CD4-positive, CD25-positive, alpha-beta regulatory T cell (primary cell): Measurements from ENCODE around the gene KRTAP29-1. TPM values are rescaled to one million over a fixed set of nuclear protein-coding genes. Genes with fewer than 3 reads are reported as not detected.
A peak's percentile ranks its signal among the peaks of the same experiment; 100 is the strongest.
"Not testable (repeated sequence)": the region's sequence is repeated elsewhere in the genome, so short reads cannot be mapped to it uniquely, and the experiment has no call there.

Source experiments
- ATAC-seq, 2 donors: fragments of 150-1000 bp; cut with Tn5 transposase; one replicate each; pipeline ENCODE4 v1.10.0; 2021; ENCODE audit warnings: low read depth in 2 of 2, moderate number of reproducible peaks in 2 of 2, moderate library complexity in 1 of 2
- DNase-seq, 3 donors: peaks; one replicate each; pipeline versions ENCODE4 v3.0.0 to v3.0.0-alpha.2; 2012 to 2022; ENCODE audit warnings: mixed read lengths in 1 of 3
- H3K27ac ChIP-seq: one replicate; pipeline ENCODE4 v1.7.0; 2013; ENCODE audit warnings: mild to moderate bottlenecking, low read length; ENCODE audit not compliant: insufficient read depth, poor library complexity, severe bottlenecking
- H3K27me3 ChIP-seq: one replicate; pipeline ENCODE4 v1.7.0; 2013; ENCODE audit warnings: low read length; ENCODE audit not compliant: control insufficient read depth, insufficient read depth
- H3K36me3 ChIP-seq: one replicate; pipeline ENCODE4 v1.7.0; 2013; ENCODE audit warnings: mild to moderate bottlenecking, low read length, moderate library complexity; ENCODE audit not compliant: control insufficient read depth, insufficient read depth
- H3K4me1 ChIP-seq: 2 replicates; pipeline ENCODE4 v1.7.0; 2013; ENCODE audit warnings: mild to moderate bottlenecking, low read length; ENCODE audit not compliant: insufficient read depth, control insufficient read depth, poor library complexity, severe bottlenecking
- H3K4me3 ChIP-seq: one replicate; pipeline ENCODE4 v1.7.0; 2013; ENCODE audit warnings: low read depth, mild to moderate bottlenecking, low read length, moderate library complexity
- H3K9me3 ChIP-seq, 2 experiments: 1 replicate in 1 of 2; 2 replicates in 1 of 2; pipeline ENCODE4 v1.7.0; 2013; ENCODE audit warnings: low read length in 2 of 2, mild to moderate bottlenecking in 1 of 2, moderate library complexity in 1 of 2; ENCODE audit not compliant: control insufficient read depth in 2 of 2
- H3K27ac Mint-ChIP-seq, 3 donors: one replicate each; pipeline ENCODE4 v1.8.0; 2020 to 2022; ENCODE audit warnings: mild to moderate bottlenecking in 3 of 3, mixed read lengths in 3 of 3, moderate library complexity in 2 of 3
- H3K27me3 Mint-ChIP-seq: one replicate; pipeline ENCODE4 v1.8.0; 2022; ENCODE audit warnings: mild to moderate bottlenecking, mixed read lengths
- H3K36me3 Mint-ChIP-seq: one replicate; pipeline ENCODE4 v1.8.0; 2020; ENCODE audit warnings: mixed read lengths
- H3K4me1 Mint-ChIP-seq, 4 donors: one replicate each; pipeline ENCODE4 v1.8.0; 2020 to 2022; ENCODE audit warnings: mixed read lengths in 4 of 4, mild to moderate bottlenecking in 1 of 4
- H3K4me3 Mint-ChIP-seq, 4 donors: one replicate each; pipeline ENCODE4 v1.8.0; 2020 to 2022; ENCODE audit warnings: mild to moderate bottlenecking in 4 of 4, mixed read lengths in 4 of 4, moderate library complexity in 3 of 4
- H3K9me3 Mint-ChIP-seq, 7 donors: one replicate each; pipeline ENCODE4 v1.8.0; 2020 to 2022; ENCODE audit warnings: mixed read lengths in 7 of 7, mild to moderate bottlenecking in 3 of 7, moderate library complexity in 2 of 7
- polyA plus RNA-seq, 4 donors: library from polyadenylated mRNA; unstranded; fragments of 300-500 nt; fragmentation: Illumina TruSeq; gene quantifications; one replicate each; pipeline ENCODE4 v1.2.3, GENCODE V29; 2021
- total RNA-seq: library from RNA; stranded (reverse); gene quantifications from one replicate; pipeline ENCODE4 v1.2.3, GENCODE V29; 2022

The KRTAP29-1 gene
- total RNA-seq (not detected), polyA plus RNA-seq (under 1 TPM in 1 of 4 donors, not detected in 3; 0.63 TPM)

GRCh38 chr17:41301916-41302901 lies at the start of gene KRTAP29-1:
Gene KRTAP29-1, minus strand, starts transcription at chr17:41302851. Its CDS starts 0 bp downstream, at chr17:41302851.
- Histone ChIP-seq H3K27me3 (no peaks in the 10 kb centered on the region), H3K27ac (no peak within 1 kb of the TSS), H3K9me3 (no peaks in the 10 kb centered on the region), H3K4me1 (peaks cover 11% of the 10 kb centered on the region), H3K4me3 (no peak within 1 kb of the TSS), H3K36me3 (no peaks in the 10 kb centered on the region)
- Mint-ChIP-seq H3K36me3 (peaks cover 3% of the 10 kb centered on the region), H3K9me3 (peaks cover 0 to 5% (median 3%) of the 10 kb centered on the region in 7 donors), H3K27ac (peak within 1 kb of the TSS in 2 of 3 donors; percentile 16 to 74), H3K27me3 (no peaks in the 10 kb centered on the region), H3K4me3 (no peak within 1 kb of the TSS), H3K4me1 (peaks cover 9 to 40% (median 26%) of the 10 kb centered on the region in 4 donors)
- no peak for ATAC-seq
- no peak for DNase-seq

GRCh38 chr17:41351177-41351576 lies 48.5 kb upstream of the KRTAP29-1 start:
- Histone ChIP-seq H3K27ac (no peak overlapping the region), H3K4me3 (no peak overlapping the region), H3K36me3 (no peaks in the 10 kb centered on the region), H3K4me1 (no peaks in the 10 kb centered on the region), H3K27me3 (peaks cover 12% of the 10 kb centered on the region), H3K9me3 (peaks cover 0 to 2% of the 10 kb centered on the region in 2 experiments)
- Mint-ChIP-seq H3K27me3 (peaks cover 17% of the 10 kb centered on the region), H3K4me3 (no peak overlapping the region), H3K27ac (no peak overlapping the region), H3K4me1 (peaks cover 0 to 7% (median 4%) of the 10 kb centered on the region in 4 donors), H3K36me3 (no peaks in the 10 kb centered on the region), H3K9me3 (peaks cover 0 to 3% (median 0%) of the 10 kb centered on the region in 7 donors)
- DNase-seq (no peak), ATAC-seq (no peak)

- not testable (repeated sequence) for H3K27ac Mint-ChIP-seq
- H3K4me3 Mint-ChIP-seq, result peak within 1 kb of the TSS in 1 of 4 donors; percentile 51
These were observed 47.8 kb upstream of the KRTAP29-1 start, which contains the start of gene KRT33A for GRCh38 chr17:41350381-41350878. Gene KRT33A, minus strand, starts transcription at chr17:41350828. Its CDS starts 61 bp downstream, at chr17:41350767.

GRCh38 chr17:41347869-41348760 lies 45.5 kb upstream of the KRTAP29-1 start:
- Mint-ChIP-seq H3K27ac (no peak overlapping the region), H3K4me1 (peaks cover 0 to 10% (median 8%) of the 10 kb centered on the region in 4 donors), H3K36me3 (no peaks in the 10 kb centered on the region), H3K27me3 (peaks cover 15% of the 10 kb centered on the region), H3K9me3 (peaks cover 0 to 4% (median 3%) of the 10 kb centered on the region in 7 donors), H3K4me3 (no peak overlapping the region)
- no peak overlapping the region for H3K4me3 ChIP-seq
- no peak for ATAC-seq
- H3K9me3 ChIP-seq, result no peaks in the 10 kb centered on the region
- H3K27me3 ChIP-seq, result no peaks in the 10 kb centered on the region
- no peak overlapping the region for H3K27ac ChIP-seq
- DNase-seq, result no peak
- no peaks in the 10 kb centered on the region for H3K36me3 ChIP-seq
- H3K4me1 ChIP-seq, result no peaks in the 10 kb centered on the region

More at GRCh38 chr17:41350381-41350878, 47.8 kb upstream of the KRTAP29-1 start, which contains the start of gene KRT33A:
- H3K4me1 ChIP-seq, H3K36me3 ChIP-seq, H3K9me3 Mint-ChIP-seq, H3K4me1 Mint-ChIP-seq, H3K4me3 ChIP-seq, H3K27me3 ChIP-seq, H3K27ac ChIP-seq, DNase-seq, H3K36me3 Mint-ChIP-seq, H3K9me3 ChIP-seq, ATAC-seq: not testable (repeated sequence)
- H3K27me3 Mint-ChIP-seq, result peaks cover 17% of the 10 kb centered on the region

GRCh38 chr17:41346421-41346820 lies 43.8 kb upstream of the KRTAP29-1 start:
- H3K4me1 ChIP-seq, H3K4me3 Mint-ChIP-seq, ATAC-seq, H3K36me3 ChIP-seq, H3K4me3 ChIP-seq, H3K27ac ChIP-seq, H3K27me3 ChIP-seq, H3K36me3 Mint-ChIP-seq, H3K27me3 Mint-ChIP-seq, DNase-seq, H3K9me3 ChIP-seq, H3K27ac Mint-ChIP-seq: not testable (repeated sequence)
- Mint-ChIP-seq H3K4me1 (peaks cover 4 to 19% (median 13%) of the 10 kb centered on the region in 4 donors), H3K9me3 (peaks cover 0 to 16% (median 2%) of the 10 kb centered on the region in 7 donors)

- Mint-ChIP-seq H3K27me3 (peaks cover 6% of the 10 kb centered on the region), H3K36me3 (no peaks in the 10 kb centered on the region), H3K4me3 (no peak overlapping the region), H3K4me1 (peaks cover 8 to 23% (median 16%) of the 10 kb centered on the region in 4 donors), H3K9me3 (peaks cover 0 to 16% (median 2%) of the 10 kb centered on the region in 7 donors), H3K27ac (no peak overlapping the region)
- H3K4me1 ChIP-seq, result peaks cover 10% of the 10 kb centered on the region
- no peak for ATAC-seq
- H3K36me3 ChIP-seq, result no peaks in the 10 kb centered on the region
- no peak overlapping the region for H3K27ac ChIP-seq
- no peaks in the 10 kb centered on the region for H3K27me3 ChIP-seq
- DNase-seq, result no peak
- H3K4me3 ChIP-seq, result no peak overlapping the region
- H3K9me3 ChIP-seq, result peaks cover 0 to 3% of the 10 kb centered on the region in 2 experiments
These were observed 43.3 kb upstream of the KRTAP29-1 start for GRCh38 chr17:41345992-41346391.

- no peak for DNase-seq
- Mint-ChIP-seq H3K27ac (peak overlapping the region in 1 of 3 donors; percentile 17), H3K4me1 (peaks cover 33 to 52% (median 42%) of the 10 kb centered on the region in 4 donors), H3K9me3 (peaks cover 0 to 16% (median 2%) of the 10 kb centered on the region in 7 donors), H3K36me3 (no peaks in the 10 kb centered on the region), H3K27me3 (no peaks in the 10 kb centered on the region), H3K4me3 (peak overlapping the region in 1 of 4 donors; percentile 5)
- Histone ChIP-seq H3K9me3 (peaks cover 0 to 3% of the 10 kb centered on the region in 2 experiments), H3K27ac (no peak overlapping the region), H3K4me3 (no peak overlapping the region), H3K4me1 (peaks cover 37% of the 10 kb centered on the region), H3K27me3 (no peaks in the 10 kb centered on the region), H3K36me3 (no peaks in the 10 kb centered on the region)
- no peak for ATAC-seq
These were observed 40.4 kb upstream of the KRTAP29-1 start for GRCh38 chr17:41343029-41343428.
